Gastrocnemius medialis (tissue), 4 donors: ENCODE results near the gene ZNF248.

ENCODE experiments used
- POLR2A ChIP-seq, 2 donors: fragments of 450-650 bp; IDR thresholded peaks; one replicate each; pipeline ENCODE4 v1.6.1; 2017; ENCODE audit warnings: antibody characterized with exemption in 2 of 2, mild to moderate bottlenecking in 2 of 2, moderate library complexity in 2 of 2
- TF ChIP-seq, protein P1 (sequence below), 5 experiments: fragments of 450-650 bp in 3 of 5; fragments of 200-600 bp in 2 of 5; sonication (generic) in 2 of 5; IDR thresholded peaks in 4 of 5; conservative IDR thresholded peaks in 1 of 5; 1 replicate in 4 of 5; 2 replicates in 1 of 5; pipeline ENCODE4 v1.5.1; 2016 to 2019; ENCODE audit warnings: antibody characterized with exemption in 5 of 5, mild to moderate bottlenecking in 3 of 5, moderate library complexity in 3 of 5

- TF ChIP-seq, protein P1, sequence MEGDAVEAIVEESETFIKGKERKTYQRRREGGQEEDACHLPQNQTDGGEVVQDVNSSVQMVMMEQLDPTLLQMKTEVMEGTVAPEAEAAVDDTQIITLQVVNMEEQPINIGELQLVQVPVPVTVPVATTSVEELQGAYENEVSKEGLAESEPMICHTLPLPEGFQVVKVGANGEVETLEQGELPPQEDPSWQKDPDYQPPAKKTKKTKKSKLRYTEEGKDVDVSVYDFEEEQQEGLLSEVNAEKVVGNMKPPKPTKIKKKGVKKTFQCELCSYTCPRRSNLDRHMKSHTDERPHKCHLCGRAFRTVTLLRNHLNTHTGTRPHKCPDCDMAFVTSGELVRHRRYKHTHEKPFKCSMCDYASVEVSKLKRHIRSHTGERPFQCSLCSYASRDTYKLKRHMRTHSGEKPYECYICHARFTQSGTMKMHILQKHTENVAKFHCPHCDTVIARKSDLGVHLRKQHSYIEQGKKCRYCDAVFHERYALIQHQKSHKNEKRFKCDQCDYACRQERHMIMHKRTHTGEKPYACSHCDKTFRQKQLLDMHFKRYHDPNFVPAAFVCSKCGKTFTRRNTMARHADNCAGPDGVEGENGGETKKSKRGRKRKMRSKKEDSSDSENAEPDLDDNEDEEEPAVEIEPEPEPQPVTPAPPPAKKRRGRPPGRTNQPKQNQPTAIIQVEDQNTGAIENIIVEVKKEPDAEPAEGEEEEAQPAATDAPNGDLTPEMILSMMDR (IDR thresholded peaks at IDR 0.05 in 4 of 5, conservative IDR thresholded peaks at IDR 0.05 in 1 of 5) = no peak
- no peak for TF ChIP-seq POLR2A (IDR thresholded peaks at IDR 0.05)
Observed at GRCh38 chr10:37895674-37896073, 38.3 kb upstream of the ZNF248 start.
